Ovary (tissue), 3 donors: Measurements from ENCODE around the gene CDC34.

ENCODE experiments used
- CTCF ChIP-seq, 3 donors: fragments of 450-650 bp in 2 of 3; fragments of 200-600 bp in 1 of 3; IDR thresholded peaks; one replicate each; pipeline versions ENCODE4 v1.5.1 to v1.8.0; 2016 to 2022; ENCODE audit warnings: antibody characterized with exemption in 3 of 3, mild to moderate bottlenecking in 1 of 3
- POLR2A ChIP-seq: fragments of 450-650 bp; IDR thresholded peaks from one replicate; pipeline ENCODE4 v1.6.1; 2017; ENCODE audit warnings: antibody characterized with exemption, mild to moderate bottlenecking, moderate library complexity
- donor health status: DM: no; HTN: no; CAD: no.

- TF ChIP-seq CTCF (IDR thresholded peaks at IDR 0.05) (no peak), POLR2A (no peak)
Measured at GRCh38 chr19:533364-534058, 2.0 kb downstream of the CDC34 start.
